Ishikawa (cell line): ENCODE measurements around the gene LGALS1.

Experiments used
- CREB1 ChIP-seq: IDR thresholded peaks from 2 replicates; pipeline ENCODE4 v1.6.1; 2012; ENCODE audit warnings: low read depth
- RAD21 ChIP-seq: IDR thresholded peaks from 2 replicates; pipeline ENCODE4 v1.6.1; 2012; ENCODE audit warnings: low read depth

DNA sequence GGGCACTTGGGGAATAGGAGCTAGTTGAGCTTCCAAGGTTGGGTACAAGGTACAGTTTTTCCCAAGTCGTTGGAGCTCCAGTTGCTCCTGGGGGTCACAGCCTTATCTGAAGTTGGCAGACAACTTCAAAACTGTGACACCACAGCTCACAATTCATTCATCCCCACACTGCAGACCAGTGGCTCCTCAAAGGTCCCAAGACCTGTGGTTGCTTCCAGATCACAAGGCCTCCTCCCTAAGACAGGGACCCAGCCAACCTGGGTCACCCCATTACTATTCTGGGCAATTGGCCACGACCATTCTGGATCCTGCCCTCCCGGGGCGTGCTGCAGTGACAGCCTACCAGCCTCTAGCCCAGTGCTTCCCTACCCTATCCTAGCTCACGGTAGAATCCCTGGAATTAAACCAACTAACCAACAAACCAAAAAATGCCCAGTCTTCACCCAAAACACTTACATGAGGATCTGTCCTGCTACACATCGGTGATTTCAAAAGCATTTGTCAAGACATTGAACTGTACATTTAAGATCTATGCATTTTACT lies 17.8 kb upstream of the LGALS1 start:
- no peak for TF ChIP-seq CREB1
- TF ChIP-seq RAD21 = no peak
